ENCODE measurements around the gene C1orf216.

- TF ChIP-seq ATF3 (IDR thresholded peaks at IDR 0.05; ENCODE audit: borderline replicate concordance, extremely low read depth, low read depth, low read length), result no peak
- TF ChIP-seq SP1 (IDR thresholded peaks at IDR 0.05; ENCODE audit: low read depth, low read length), result no peak
- no peak for TF ChIP-seq RAD21 (IDR thresholded peaks at IDR 0.05; ENCODE audit: insufficient read depth, low read depth, low read length)
- no peak for TF ChIP-seq RCOR1 (conservative IDR thresholded peaks at IDR 0.05; ENCODE audit: low read depth, low read length)
- no peak for TF ChIP-seq CTCF (IDR thresholded peaks at IDR 0.05 in 2 of 3, conservative IDR thresholded peaks at IDR 0.05 in 1 of 3; ENCODE audit: control insufficient read depth in 2 of 3, extremely low read depth in 1 of 3, insufficient read depth in 1 of 3, low read depth in 3 of 3, low read length in 3 of 3)
- TF ChIP-seq TAF1 (IDR thresholded peaks at IDR 0.05; ENCODE audit: borderline replicate concordance, low read depth, low read length), result no peak
Observed at GRCh38 chr1:35702508-35702907, 16.2 kb downstream of the C1orf216 start.
